Activated CD8-positive, alpha-beta memory T cell treated with anti-CD3 and anti-CD28 coated beads, Interleukin-2, amount 50 U/mL, for 24 hours (primary cell): Measurements from ENCODE around the gene AMBP.

ENCODE experiments used
- DNase-seq: peaks from one replicate; pipeline ENCODE4 v3.0.0-alpha.2; 2020; ENCODE audit errors: extremely low read depth

Gene AMBP

GRCh38 chr9:114078021-114078780, at the start of gene AMBP:
AMBP (minus strand) TSS chr9:114078300; CDS start chr9:114078209, 91 bp downstream.
- no peak for DNase-seq

- DNase-seq: no peak
These were observed 48.4 kb upstream of the AMBP start for GRCh38 chr9:114126247-114127060.

DNA sequence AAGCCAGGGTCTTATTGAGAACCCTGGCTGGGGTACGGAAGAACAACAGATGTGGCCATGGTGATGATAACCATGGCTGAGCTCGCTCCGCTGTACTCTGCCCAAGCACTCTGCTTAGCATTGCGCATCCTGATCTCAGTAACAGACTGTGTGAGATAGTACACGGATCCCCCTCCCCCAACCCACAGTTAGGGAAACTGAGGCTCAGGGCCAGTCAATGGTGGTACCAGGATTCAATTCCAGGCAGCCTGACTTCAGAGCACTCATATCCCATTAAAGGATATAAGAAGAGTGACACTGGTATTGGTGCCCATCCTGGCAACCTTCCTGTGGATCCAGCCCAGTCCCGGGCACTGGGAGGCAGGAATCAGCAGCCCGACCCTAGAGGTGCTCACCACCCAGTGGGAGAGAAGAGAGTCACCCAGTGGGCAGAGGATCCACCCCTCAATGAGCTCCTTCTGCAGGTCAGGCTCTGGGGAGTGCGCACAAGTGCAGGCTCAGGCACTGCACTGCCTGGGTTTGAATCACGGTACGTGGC, 47.4 kb upstream of the AMBP start:
- DNase-seq: no peak

DNA sequence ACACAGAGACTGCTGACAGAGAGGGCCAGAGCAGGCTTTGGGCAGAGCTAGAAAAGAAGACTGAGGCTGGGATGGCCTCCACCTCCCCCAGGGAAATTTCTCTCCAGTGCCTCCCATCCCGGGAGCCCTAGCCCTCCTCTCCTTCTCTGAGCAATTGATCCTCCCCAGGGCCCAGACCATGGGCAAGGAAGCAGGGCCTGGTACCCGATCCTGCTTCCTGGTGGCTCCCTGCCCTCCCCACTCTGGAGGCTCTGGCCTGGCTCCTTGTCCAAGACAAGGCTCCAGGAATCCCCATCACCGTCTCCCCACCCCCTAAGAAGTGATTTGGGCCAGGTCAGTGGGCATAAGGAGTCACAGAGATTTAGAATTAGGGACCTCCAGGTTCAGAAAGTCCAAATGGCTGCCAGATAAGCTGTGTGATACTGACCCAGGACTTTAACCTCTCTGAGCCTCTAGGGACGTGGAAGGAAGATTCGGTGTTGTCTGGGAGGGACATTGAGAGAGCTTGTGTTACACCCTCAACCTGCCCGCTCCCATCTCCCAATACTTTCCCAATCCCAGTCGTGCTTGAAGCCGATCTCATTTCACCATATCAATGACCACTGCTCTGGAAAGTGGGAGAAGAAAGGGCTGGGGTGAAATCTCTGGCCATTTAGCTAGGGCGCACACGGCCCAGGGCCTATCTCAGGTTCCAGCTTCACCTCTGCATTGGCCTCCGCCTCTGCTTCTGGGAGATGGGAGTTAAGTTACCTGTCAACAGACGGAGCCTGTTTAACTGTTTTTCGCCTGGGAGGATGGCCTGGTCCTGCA, 46.8 kb upstream of the AMBP start:
- no peak for DNase-seq

GRCh38 chr9:114124138-114124537, 46.0 kb upstream of the AMBP start:
- no peak for DNase-seq

DNA sequence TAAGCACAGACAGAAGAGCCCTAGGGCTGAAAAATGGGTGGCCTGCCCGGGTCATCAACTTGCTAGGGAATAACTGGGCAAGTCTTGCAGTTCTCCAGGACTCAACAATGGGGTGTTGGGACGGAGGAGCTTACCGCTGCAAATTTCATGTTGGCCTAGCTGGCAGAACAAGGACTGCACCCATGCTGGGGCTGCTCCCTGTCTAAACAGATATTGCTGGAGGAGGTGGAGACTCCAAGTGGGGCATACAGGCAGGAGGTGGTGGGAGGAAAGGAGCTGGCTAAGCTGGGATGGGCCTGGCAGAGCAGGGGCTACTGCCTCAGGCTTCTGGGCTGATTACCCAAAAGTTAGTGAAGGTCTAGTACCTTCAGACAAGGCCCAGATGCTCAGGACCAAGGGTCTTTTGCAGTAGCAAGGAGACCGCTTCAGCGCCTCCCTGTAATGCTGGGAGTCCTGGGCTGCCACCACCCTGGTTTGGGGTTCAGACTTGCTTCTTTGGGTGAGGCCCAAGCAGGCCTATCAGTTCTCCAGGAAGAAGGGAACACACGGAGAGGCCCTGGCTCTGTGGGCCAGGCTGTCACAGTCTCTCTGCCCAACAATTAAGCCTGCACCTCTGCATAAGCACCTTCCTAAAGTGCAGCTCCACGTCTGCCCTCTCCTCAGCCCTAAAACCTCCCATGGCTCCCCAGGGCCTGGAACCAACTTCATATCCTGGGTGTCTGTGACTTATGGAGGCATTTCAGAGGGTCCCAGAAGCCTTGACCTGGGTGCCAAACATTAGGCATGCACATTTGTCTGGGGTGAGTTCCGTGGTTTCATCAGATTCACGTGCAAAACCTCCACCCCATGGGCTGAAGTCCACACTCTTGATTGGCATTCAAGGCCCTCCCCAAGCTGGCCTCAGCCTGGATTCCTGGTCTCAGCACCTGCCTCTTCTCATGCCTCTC, 45.2 kb upstream of the AMBP start:
- no peak for DNase-seq

GRCh38 chr9:114122136-114123027, 44.3 kb upstream of the AMBP start:
- no peak for DNase-seq

DNA sequence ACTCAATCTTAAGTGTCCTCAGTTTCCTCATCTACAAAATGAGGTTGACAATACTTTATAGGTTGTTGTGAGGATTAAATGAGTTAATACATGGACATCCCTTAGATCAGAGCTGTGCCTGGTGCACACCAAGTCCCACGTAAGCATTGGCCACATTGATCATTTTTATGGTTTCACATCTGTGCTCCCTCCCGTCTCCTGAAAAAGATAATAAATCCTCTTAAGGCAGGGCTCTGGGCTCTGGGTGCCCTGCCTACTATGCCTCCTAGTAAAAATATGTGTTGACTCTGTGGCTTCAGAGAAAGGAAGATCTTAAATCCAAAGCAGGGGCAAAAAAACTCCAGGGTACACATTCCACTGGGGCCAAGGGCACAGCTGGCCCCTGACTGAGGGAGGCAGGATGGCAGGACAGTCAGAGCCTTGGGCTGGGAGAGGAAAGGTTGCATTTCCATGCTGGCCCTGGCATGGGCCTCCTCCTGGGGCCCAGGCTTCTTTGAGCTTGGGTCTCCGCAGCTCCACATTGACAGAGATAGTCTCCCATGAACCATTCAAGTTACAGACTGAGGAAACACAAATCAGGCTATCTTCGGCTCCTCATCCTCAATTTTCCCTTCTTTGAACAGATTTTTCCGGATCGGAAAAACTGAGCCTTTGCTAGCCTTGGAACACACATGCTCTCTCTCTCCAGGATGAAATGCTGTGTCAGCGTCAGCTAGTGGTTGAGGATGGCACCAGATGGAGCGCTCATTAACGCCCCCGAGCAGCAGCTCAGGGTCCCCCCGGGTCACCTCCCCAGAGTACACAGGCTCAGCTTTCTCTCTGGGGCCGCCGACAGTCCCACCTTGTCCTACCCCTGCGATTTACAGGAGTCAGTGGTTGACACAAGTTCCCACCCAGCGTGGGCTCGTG, 43.4 kb upstream of the AMBP start:
- no peak for DNase-seq

DNA sequence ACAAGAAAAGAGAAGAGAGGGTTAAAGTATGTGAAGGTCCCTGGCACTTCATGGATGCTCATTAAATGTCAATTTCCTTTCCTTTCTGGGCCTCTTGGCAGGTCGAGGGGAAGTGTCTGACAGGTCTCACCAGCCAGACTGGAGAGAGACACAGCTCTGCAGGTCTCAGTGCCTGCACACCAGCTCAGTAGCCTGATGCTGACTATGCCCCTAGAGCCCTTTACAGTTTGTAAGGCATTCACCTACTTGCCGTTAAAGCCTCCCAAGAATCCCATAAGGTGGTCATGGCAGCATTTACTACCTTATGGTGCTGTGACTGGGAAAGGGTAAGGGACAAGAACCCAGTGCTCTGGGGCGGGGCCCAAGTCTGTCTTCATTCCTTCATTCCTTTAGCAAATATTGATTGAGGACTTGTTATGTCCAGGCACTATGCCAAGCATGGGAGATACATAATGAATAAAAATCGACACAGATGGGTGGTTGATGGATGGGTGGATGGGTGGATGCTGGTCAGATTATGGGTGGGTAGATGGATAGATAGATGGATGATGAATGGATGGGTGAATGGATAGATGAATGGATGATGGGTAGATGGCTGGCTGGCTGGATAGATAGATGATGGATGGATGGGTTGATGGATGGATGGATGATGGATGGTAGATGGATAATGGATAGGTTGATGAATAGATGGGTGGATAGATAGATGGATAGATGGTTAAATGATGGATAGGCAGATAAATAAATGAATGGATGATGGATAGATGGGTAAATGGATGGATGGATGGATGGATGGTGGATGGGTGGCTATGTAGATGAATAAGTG, 42.3 kb upstream of the AMBP start:
- no peak for DNase-seq

DNA sequence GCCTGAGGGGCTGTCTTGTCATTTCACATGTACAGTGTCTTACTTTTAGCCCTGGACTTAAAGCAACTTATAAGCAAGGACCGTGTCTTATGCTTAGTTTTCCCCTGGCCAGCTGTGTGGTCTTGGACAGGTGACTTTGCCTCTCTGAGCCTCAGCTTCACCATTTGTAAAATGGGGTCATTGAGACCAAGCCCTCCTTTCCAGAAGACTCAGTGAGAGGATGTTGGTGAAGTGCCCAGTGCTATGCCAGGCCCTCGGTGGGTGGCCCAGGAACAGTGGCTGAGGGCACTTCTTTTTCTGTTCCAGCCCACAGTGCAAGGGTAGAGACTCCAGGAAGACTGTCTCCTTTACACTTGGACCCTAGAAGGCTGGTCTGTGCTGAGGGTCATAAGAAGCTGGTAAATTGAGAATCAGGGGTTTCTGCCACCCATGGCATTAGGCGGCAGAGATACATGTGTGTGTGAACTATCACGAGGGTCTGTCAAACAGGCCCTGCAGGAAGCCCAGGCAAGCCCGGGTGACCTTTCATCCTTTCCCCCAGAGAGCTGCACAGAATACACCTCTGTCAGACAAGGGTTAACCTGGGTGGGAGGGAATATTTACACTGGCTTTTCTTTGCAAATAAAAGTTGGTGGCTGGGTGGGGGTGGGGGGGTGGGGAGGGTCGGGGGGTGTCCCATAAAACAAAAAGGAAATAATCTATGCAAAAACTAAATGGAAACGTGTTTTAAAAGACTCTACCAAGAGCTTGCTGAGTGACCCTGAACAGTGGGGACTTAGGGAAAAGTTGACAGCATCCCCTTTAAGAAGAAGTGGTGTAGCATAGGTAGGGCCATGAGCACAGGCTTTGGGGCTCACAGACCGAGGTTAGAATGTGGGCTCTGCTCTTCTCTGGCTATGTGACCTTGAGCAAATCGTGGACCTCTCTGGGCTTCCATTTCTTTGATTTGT, 41.4 kb upstream of the AMBP start:
- DNase-seq: no peak

GRCh38 chr9:114117996-114118830, 40.1 kb upstream of the AMBP start:
- DNase-seq: no peak

DNA sequence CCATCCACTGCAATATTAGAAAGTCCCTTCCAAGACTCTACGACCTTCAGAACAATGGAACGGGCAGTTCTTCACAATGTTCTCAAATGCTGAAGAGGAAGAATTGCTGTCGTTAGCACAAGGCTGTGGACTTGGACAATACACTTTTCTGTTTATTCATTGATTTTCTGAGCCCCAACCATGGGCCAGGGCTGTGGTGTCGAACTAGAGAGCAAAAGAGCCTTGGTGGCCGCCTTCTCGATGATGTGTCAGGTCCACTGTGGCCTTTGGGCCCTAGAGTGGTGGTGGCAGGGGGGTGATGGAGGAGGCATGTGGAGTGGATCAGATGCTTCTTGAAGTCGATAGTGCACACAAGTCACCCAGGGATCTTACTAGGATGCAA, 39.5 kb upstream of the AMBP start:
- DNase-seq: no peak

DNA sequence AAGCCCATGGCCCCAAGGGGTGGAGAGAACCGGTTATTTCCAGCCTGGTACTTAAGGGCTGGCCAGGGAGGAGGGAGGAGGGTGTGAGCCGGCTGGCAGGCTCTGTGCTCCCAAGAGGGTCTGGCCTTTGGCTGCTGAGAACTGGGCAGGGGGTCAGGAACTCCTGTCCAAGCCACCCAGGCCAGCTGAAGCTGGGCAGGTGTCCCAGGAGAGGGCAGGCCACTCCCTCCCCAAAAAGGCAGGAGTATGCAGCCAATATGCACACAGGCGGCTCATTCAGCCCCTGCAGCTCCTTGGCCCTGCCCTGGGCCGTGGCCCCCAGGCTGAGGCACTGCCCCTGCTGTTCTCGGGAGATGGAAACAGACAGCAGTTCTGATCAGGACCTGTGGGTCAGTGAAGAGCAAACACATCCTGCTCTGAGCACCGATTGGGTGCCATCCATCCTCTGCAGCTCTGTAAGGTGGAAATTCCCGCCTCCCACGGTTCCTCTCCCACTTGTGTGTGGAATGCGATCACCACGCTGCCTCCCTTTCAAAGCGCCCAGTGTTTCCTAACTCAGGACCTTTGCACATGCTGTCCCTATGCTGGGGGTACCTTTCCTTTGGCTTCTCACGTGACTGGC, 38.1 kb upstream of the AMBP start:
- DNase-seq: no peak

GRCh38 chr9:114115654-114116125, 37.6 kb upstream of the AMBP start:
- DNase-seq: no peak

DNA sequence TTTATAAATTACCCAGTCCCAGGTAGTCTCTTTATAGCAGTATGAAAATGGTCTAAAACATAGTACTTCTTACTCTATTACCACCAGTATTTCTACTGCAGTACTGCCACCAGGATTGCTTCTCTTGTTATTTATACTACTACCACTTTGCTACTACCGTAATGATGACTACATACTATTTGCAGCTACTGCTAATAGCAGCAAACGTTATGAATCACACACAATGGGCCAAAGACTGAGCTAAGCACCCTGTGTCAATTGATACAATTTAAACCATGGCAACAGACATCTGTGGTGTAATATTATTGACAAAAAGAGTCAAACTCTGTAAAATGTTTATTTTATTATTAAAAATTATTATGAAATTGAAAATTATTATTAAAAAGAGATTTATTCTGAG, 36.3 kb upstream of the AMBP start:
- no peak for DNase-seq
